ENCODE results near the gene SMAD3. TPM values are rescaled to one million over a fixed set of nuclear protein-coding genes. Genes with fewer than 3 reads are reported as not detected.
A peak's percentile ranks its signal among the peaks of the same experiment; 100 is the strongest.

Gene SMAD3
- polyA plus RNA-seq, 2 donors, result 24.8 to 51.5 TPM

GRCh38 chr15:67127965-67128364, 62.6 kb downstream of the SMAD3 start:
- peak overlapping the region; percentile 90 to 92 for H3K27ac ChIP-seq (ENCODE audit: low read depth in 2 of 2, low read length in 1 of 2)
- no peak overlapping the region for H3K4me3 ChIP-seq (ENCODE audit: low read depth in 1 of 2, low read length in 2 of 2)
- no peaks in the 10 kb centered on the region for H3K27me3 ChIP-seq (ENCODE audit: control insufficient read depth in 1 of 2, insufficient read depth in 2 of 2, low read length in 2 of 2)
- H3K4me1 ChIP-seq (ENCODE audit: control insufficient read depth in 2 of 2, insufficient read depth in 2 of 2, low read length in 1 of 2), result peaks cover 11 to 46% of the 10 kb centered on the region in 2 donors
- H3K9me3 ChIP-seq (ENCODE audit: control insufficient read depth in 2 of 2, insufficient read depth in 1 of 2, low read depth in 1 of 2, low read length in 1 of 2), result no peaks in the 10 kb centered on the region
- 29 to 46% methylated on average over 4 of the region's 4 CpGs for WGBS, 2 donors
- peaks cover 0 to 4% of the 10 kb centered on the region in 2 donors for H3K36me3 ChIP-seq (ENCODE audit: control insufficient read depth in 2 of 2, insufficient read depth in 2 of 2, low read length in 1 of 2)

DNA sequence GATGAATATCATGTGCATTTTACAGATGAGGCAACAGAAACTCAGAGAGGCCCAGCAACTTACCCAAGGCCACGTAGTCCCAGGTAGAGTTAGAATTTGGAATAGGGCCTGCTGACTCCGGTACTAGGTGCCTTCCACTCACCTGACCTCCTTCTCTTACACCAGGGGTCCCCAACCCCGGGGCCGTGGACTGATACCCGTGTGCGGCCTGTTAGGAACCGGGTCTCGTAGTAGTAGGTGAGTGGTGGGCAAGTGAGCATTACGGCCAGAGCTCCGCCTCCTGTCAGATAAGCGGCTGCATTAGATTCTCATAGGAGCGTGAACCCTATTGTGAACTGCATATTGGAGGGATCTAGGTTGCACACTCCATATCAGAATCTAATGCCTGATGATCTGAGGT, 64.8 kb downstream of the SMAD3 start:
- Histone ChIP-seq H3K9me3 (ENCODE audit: control insufficient read depth in 2 of 2, insufficient read depth in 1 of 2, low read depth in 1 of 2, low read length in 1 of 2) (no peaks in the 10 kb centered on the region), H3K27me3 (ENCODE audit: control insufficient read depth in 1 of 2, insufficient read depth in 2 of 2, low read length in 2 of 2) (no peaks in the 10 kb centered on the region), H3K27ac (ENCODE audit: low read depth in 2 of 2, low read length in 1 of 2) (no peak overlapping the region), H3K36me3 (ENCODE audit: control insufficient read depth in 2 of 2, insufficient read depth in 2 of 2, low read length in 1 of 2) (peaks cover 0 to 5% of the 10 kb centered on the region in 2 donors), H3K4me3 (ENCODE audit: low read depth in 1 of 2, low read length in 2 of 2) (no peak overlapping the region), H3K4me1 (ENCODE audit: control insufficient read depth in 2 of 2, insufficient read depth in 2 of 2, low read length in 1 of 2) (peaks cover 8 to 47% of the 10 kb centered on the region in 2 donors)
- 90% methylated on average over 12 of the region's 12 CpGs for WGBS, 2 donors

DNA sequence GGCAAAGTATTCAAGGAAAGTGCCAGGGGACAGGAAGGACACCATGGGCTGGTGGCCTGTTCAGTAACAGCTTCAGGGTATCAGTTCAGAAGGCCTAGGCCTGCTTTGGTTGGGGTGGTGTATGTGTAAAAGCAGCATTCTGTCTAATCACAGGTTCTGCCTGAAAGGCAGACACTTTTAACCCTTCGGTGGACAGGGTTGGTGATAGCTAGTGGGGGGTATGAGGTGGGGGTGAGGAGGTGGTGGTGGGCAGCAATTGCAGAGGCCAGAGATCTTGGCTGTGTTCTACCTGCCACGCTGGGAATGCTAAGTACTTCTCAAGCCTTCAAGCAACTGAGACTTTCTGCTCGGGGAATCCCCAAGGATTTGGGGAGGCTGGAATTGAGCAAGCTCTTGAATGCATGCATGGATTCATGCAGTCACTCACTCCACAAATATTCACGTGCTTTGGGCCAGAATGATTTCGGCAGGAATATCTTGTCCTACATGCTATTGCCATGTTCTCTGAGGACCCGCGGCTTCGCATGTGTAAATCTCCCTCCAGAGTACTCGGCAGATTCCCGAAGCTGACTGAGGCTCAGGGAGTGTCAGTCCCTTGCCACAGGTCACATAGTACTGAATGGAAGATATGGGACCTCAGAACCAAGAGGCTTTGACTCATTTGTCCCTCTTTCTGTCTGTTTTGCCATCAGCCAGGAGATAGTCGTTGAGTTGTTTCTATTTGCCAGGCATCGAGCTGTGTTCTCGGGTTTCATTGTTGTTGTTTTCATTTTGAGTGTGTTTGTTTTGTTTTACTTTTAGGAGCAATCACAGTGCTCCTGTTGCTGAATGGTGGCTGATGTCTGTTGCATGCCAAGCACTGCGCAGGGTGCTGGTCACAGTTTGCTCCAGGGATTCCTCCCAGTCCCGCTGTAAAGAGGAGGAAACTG, 65.5 kb downstream of the SMAD3 start:
- Histone ChIP-seq H3K4me3 (ENCODE audit: low read depth in 1 of 2, low read length in 2 of 2) (no peak overlapping the region), H3K27me3 (ENCODE audit: control insufficient read depth in 1 of 2, insufficient read depth in 2 of 2, low read length in 2 of 2) (no peaks in the 10 kb centered on the region), H3K9me3 (ENCODE audit: control insufficient read depth in 2 of 2, insufficient read depth in 1 of 2, low read depth in 1 of 2, low read length in 1 of 2) (no peaks in the 10 kb centered on the region), H3K27ac (ENCODE audit: low read depth in 2 of 2, low read length in 1 of 2) (peak overlapping the region; percentile 32 to 47), H3K36me3 (ENCODE audit: control insufficient read depth in 2 of 2, insufficient read depth in 2 of 2, low read length in 1 of 2) (peaks cover 0 to 5% of the 10 kb centered on the region in 2 donors), H3K4me1 (ENCODE audit: control insufficient read depth in 2 of 2, insufficient read depth in 2 of 2, low read length in 1 of 2) (peaks cover 9 to 42% of the 10 kb centered on the region in 2 donors)
- WGBS, 2 donors, result 51 to 64% methylated on average over 15 of the region's 15 CpGs

DNA sequence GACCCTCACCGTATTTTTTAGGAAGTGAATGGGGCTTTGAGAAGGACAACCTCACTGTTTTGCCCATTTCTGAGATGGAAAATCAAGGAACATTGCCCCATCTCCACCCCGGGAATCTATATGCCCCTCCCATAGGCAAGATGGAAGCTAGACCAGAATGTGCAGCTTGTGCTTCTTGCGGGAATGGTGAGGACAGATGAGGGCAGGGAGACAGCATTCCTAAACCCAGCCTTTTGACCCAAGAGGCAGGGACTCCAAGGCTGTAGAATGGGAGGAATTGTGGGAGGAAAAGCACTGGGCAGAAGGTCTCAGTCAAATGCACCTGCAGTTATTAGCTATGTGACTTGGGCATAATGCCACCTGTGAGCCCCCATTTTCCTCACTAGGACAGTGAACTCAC, 66.9 kb downstream of the SMAD3 start:
- no peaks in the 10 kb centered on the region for H3K27me3 ChIP-seq (ENCODE audit: control insufficient read depth in 1 of 2, insufficient read depth in 2 of 2, low read length in 2 of 2)
- H3K9me3 ChIP-seq (ENCODE audit: control insufficient read depth in 2 of 2, insufficient read depth in 1 of 2, low read depth in 1 of 2, low read length in 1 of 2), result no peaks in the 10 kb centered on the region
- no peak overlapping the region for H3K4me3 ChIP-seq (ENCODE audit: low read depth in 1 of 2, low read length in 2 of 2)
- WGBS, 2 donors, result 79 to 81% methylated on average over 3 of the region's 3 CpGs
- H3K36me3 ChIP-seq (ENCODE audit: control insufficient read depth in 2 of 2, insufficient read depth in 2 of 2, low read length in 1 of 2), result peaks cover 0 to 3% of the 10 kb centered on the region in 2 donors
- peaks cover 9 to 33% of the 10 kb centered on the region in 2 donors for H3K4me1 ChIP-seq (ENCODE audit: control insufficient read depth in 2 of 2, insufficient read depth in 2 of 2, low read length in 1 of 2)
- H3K27ac ChIP-seq (ENCODE audit: low read depth in 2 of 2, low read length in 1 of 2), result no peak overlapping the region

DNA sequence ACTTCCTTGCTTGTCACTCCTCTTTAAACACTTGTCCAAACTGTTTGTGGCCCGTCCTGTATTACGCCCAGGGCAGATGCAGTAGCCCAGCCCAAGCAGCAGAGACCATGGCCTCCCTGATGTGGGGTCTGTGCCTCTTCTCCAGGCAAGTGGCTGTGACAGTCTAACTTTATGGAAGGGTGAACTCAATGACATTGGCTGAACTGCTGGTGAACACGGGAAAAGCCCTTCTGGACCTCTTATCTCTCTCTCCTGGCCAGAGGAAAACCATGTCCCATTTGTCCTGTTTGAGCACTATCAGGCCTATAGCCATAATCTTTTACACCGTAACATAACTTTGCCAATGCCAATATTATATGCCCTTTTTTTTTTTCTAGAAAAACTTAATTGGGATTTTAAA, 67.6 kb downstream of the SMAD3 start:
- H3K27me3 ChIP-seq (ENCODE audit: control insufficient read depth in 1 of 2, insufficient read depth in 2 of 2, low read length in 2 of 2), result no peaks in the 10 kb centered on the region
- peaks cover 10 to 26% of the 10 kb centered on the region in 2 donors for H3K4me1 ChIP-seq (ENCODE audit: control insufficient read depth in 2 of 2, insufficient read depth in 2 of 2, low read length in 1 of 2)
- H3K27ac ChIP-seq (ENCODE audit: low read depth in 2 of 2, low read length in 1 of 2), result peak overlapping the region in 1 of 2 donors; percentile 35
- 76 to 83% methylated on average over 4 of the region's 4 CpGs for WGBS, 2 donors
- peaks cover 0 to 3% of the 10 kb centered on the region in 2 donors for H3K36me3 ChIP-seq (ENCODE audit: control insufficient read depth in 2 of 2, insufficient read depth in 2 of 2, low read length in 1 of 2)
- H3K9me3 ChIP-seq (ENCODE audit: control insufficient read depth in 2 of 2, insufficient read depth in 1 of 2, low read depth in 1 of 2, low read length in 1 of 2), result no peaks in the 10 kb centered on the region
- H3K4me3 ChIP-seq (ENCODE audit: low read depth in 1 of 2, low read length in 2 of 2), result no peak overlapping the region

DNA sequence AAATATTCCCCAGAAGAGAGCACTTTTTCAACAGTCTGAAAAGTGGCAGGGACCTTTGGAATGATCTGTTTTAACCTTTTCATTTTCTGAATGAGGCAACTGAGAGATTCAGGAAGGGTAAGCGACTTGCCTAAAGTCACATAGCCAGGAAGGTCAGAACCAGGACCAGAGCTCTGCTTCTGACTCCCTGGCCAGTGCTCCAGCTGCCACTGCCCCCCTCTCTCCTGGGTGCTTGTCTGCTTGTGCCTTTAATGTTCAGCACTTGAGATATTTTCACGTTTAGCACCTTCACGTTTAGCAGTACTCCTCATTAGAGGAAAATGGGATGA, 68.3 kb downstream of the SMAD3 start:
- Histone ChIP-seq H3K9me3 (ENCODE audit: control insufficient read depth in 2 of 2, insufficient read depth in 1 of 2, low read depth in 1 of 2, low read length in 1 of 2) (no peaks in the 10 kb centered on the region), H3K27me3 (ENCODE audit: control insufficient read depth in 1 of 2, insufficient read depth in 2 of 2, low read length in 2 of 2) (no peaks in the 10 kb centered on the region), H3K36me3 (ENCODE audit: control insufficient read depth in 2 of 2, insufficient read depth in 2 of 2, low read length in 1 of 2) (peaks cover 0 to 3% of the 10 kb centered on the region in 2 donors), H3K4me1 (ENCODE audit: control insufficient read depth in 2 of 2, insufficient read depth in 2 of 2, low read length in 1 of 2) (peaks cover 12 to 30% of the 10 kb centered on the region in 2 donors), H3K4me3 (ENCODE audit: low read depth in 1 of 2, low read length in 2 of 2) (no peak overlapping the region), H3K27ac (ENCODE audit: low read depth in 2 of 2, low read length in 1 of 2) (peak overlapping the region; percentile 86 to 94)
- 44% methylated on average over 3 of the region's 3 CpGs for WGBS, 2 donors

DNA sequence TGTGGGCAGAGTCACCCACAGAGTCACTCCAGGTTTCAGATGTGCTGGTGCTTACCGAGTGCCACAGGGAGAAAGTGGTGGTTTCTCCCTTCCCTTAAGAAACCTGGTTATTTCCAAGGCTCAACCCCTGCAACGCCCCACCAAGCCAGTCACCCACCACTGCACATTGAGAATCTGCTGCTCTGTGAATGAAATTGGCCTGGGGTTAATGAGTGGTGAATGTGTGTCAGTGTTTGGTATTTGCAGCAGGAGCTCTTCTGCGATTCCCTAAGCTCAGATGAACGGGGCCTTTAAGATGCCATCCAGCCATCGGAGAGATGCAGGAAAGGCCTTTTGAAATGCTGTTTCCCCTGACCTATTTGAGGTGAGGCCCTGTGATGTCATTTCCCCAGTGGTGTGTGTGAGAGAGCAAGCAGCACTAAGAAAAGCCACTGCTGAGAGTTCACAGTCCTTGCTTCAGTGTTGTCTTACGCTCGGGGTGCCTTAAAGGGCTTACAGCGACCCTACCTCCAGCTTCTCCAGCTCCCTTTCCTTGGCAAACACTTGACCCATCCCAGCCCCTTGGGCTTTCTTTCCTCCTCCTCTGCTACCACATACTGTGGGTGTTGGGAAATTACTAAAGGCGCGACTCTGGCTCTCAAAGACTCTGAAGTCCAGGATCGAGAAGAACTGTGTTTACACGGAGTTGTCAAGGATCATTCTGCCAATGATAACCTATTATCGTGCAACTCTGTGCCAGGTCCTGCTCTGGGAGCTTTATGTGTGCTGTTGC, 68.9 kb downstream of the SMAD3 start:
- peak overlapping the region; percentile 86 to 94 for H3K27ac ChIP-seq (ENCODE audit: low read depth in 2 of 2, low read length in 1 of 2)
- no peaks in the 10 kb centered on the region for H3K9me3 ChIP-seq (ENCODE audit: control insufficient read depth in 2 of 2, insufficient read depth in 1 of 2, low read depth in 1 of 2, low read length in 1 of 2)
- H3K27me3 ChIP-seq (ENCODE audit: control insufficient read depth in 1 of 2, insufficient read depth in 2 of 2, low read length in 2 of 2), result no peaks in the 10 kb centered on the region
- peaks cover 0 to 3% of the 10 kb centered on the region in 2 donors for H3K36me3 ChIP-seq (ENCODE audit: control insufficient read depth in 2 of 2, insufficient read depth in 2 of 2, low read length in 1 of 2)
- peaks cover 12 to 30% of the 10 kb centered on the region in 2 donors for H3K4me1 ChIP-seq (ENCODE audit: control insufficient read depth in 2 of 2, insufficient read depth in 2 of 2, low read length in 1 of 2)
- no peak overlapping the region for H3K4me3 ChIP-seq (ENCODE audit: low read depth in 1 of 2, low read length in 2 of 2)
- WGBS, 2 donors, result 16% methylated on average over 13 of the region's 13 CpGs

GRCh38 chr15:67134871-67135492, 69.6 kb downstream of the SMAD3 start:
- peaks cover 12 to 30% of the 10 kb centered on the region in 2 donors for H3K4me1 ChIP-seq (ENCODE audit: control insufficient read depth in 2 of 2, insufficient read depth in 2 of 2, low read length in 1 of 2)
- peak overlapping the region; percentile 86 to 94 for H3K27ac ChIP-seq (ENCODE audit: low read depth in 2 of 2, low read length in 1 of 2)
- 29 to 30% methylated on average over 4 of the region's 4 CpGs for WGBS, 2 donors
- H3K4me3 ChIP-seq (ENCODE audit: low read depth in 1 of 2, low read length in 2 of 2), result no peak overlapping the region
- peaks cover 0 to 3% of the 10 kb centered on the region in 2 donors for H3K36me3 ChIP-seq (ENCODE audit: control insufficient read depth in 2 of 2, insufficient read depth in 2 of 2, low read length in 1 of 2)
- no peaks in the 10 kb centered on the region for H3K9me3 ChIP-seq (ENCODE audit: control insufficient read depth in 2 of 2, insufficient read depth in 1 of 2, low read depth in 1 of 2, low read length in 1 of 2)
- no peaks in the 10 kb centered on the region for H3K27me3 ChIP-seq (ENCODE audit: control insufficient read depth in 1 of 2, insufficient read depth in 2 of 2, low read length in 2 of 2)

GRCh38 chr15:67135494-67135893, 70.1 kb downstream of the SMAD3 start:
- Histone ChIP-seq H3K9me3 (ENCODE audit: control insufficient read depth in 2 of 2, insufficient read depth in 1 of 2, low read depth in 1 of 2, low read length in 1 of 2) (no peaks in the 10 kb centered on the region), H3K27ac (ENCODE audit: low read depth in 2 of 2, low read length in 1 of 2) (peak overlapping the region; percentile 86 to 94), H3K36me3 (ENCODE audit: control insufficient read depth in 2 of 2, insufficient read depth in 2 of 2, low read length in 1 of 2) (peaks cover 0 to 3% of the 10 kb centered on the region in 2 donors), H3K4me3 (ENCODE audit: low read depth in 1 of 2, low read length in 2 of 2) (no peak overlapping the region), H3K4me1 (ENCODE audit: control insufficient read depth in 2 of 2, insufficient read depth in 2 of 2, low read length in 1 of 2) (peaks cover 12 to 25% of the 10 kb centered on the region in 2 donors), H3K27me3 (ENCODE audit: control insufficient read depth in 1 of 2, insufficient read depth in 2 of 2, low read length in 2 of 2) (no peaks in the 10 kb centered on the region)
- WGBS, 2 donors, result 15 to 25% methylated on average over 4 of the region's 4 CpGs
